GM18517 (cell line): ENCODE data around the gene LRRC1.

Experiments
- ATAC-seq: cut with Tn5 transposase; IDR thresholded peaks from one replicate; pipeline ENCODE4 v1.9.1; 2021; ENCODE audit warnings: mild to moderate bottlenecking, moderate library complexity; ENCODE audit not compliant: unreplicated experiment

Gene LRRC1

DNA sequence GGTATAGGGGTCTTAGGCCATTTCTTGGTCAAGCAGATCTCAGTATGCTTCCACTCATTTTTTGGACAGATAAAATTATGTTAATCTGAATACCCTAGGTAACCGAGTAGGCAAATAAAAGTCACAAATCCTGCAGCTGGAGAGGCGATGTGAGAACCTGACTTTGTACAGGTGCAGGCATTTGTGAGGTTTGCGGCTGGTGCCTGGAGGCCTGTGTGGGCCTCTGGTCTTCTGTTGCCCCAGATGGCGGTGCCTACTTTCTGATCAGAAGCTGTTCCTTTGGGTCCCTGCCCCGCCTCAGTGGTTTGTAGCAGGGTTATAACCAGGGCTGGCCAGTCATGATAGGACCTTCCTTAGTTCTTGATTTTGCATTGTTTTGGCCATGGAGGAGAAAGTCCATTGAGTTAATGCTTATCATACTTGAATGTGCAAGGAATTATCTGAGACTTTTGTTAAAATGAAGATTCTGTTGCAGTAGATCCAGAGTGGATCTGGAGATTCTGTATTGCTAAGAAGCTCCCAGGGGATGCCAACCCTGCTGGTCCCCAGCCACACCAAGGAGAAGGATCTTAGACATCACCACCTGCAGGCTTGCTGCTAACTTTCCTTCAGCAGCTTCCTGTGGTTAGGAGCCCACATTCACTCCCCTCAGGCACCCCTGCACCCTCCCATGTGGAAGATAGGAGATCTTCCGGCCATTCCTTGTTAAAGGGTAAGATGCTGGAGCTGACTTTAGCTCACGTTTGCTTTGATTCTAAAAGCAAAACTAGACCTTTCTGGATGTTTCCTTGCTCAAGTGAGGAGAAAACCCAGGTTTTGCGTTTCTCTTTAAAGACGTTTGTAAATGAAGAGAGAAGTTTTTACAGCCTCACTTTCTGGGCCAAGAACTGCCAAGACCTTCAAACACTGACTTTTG, 50.7 kb downstream of the LRRC1 start:
- ATAC-seq: no peak

DNA sequence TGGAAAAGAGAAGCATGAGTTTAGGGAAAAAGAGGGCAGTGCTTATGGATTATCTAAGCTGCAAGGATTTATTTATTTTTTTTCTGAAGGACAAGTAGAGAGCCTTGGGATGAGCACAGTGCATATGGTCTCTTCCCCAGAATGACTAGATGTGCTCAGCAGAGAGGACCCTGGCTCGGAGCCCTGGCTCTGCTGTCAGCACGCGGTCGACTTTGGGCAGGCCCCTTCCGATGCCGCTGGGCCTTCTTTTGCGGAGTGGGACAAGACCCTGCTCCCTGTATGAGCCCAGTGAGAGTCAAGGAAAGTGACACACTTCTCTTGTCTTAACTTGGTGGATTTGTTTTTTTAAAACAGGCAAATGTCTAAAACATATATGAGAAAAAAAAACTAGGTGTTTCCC, 51.4 kb downstream of the LRRC1 start:
- no peak for ATAC-seq

- ATAC-seq: no peak
Measured at GRCh38 chr6:53847796-53848314, 53.0 kb downstream of the LRRC1 start.

GRCh38 chr6:53850527-53850926, 55.7 kb downstream of the LRRC1 start:
- ATAC-seq: no peak

GRCh38 chr6:53851561-53851960, 56.8 kb downstream of the LRRC1 start:
- ATAC-seq: no peak

DNA sequence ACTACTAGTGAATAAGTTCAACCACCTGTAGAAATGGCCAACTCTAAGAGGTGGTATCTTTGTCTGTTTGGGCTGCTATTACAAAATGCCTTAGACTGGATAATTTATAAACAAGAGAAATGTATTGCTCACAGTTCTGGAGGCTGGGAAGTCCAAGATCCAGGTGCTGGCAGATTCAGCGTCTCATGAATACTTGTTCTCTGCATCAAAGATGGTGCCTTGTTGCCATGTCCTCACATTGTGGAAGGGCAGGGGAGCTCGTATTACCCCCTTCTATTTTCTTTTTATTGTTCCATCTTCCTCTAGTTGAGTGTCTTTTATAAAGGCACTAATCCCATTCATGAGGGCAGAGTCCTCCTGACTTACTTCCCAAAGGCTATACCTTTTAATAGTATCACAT, 58.0 kb downstream of the LRRC1 start:
- no peak for ATAC-seq

- peak; percentile 97 for ATAC-seq
Measured at GRCh38 chr6:53854843-53855567, 60.2 kb downstream of the LRRC1 start.

GRCh38 chr6:53855940-53856339, 61.1 kb downstream of the LRRC1 start:
- no peak for ATAC-seq

GRCh38 chr6:53857318-53858094, 62.7 kb downstream of the LRRC1 start:
- no peak for ATAC-seq

DNA sequence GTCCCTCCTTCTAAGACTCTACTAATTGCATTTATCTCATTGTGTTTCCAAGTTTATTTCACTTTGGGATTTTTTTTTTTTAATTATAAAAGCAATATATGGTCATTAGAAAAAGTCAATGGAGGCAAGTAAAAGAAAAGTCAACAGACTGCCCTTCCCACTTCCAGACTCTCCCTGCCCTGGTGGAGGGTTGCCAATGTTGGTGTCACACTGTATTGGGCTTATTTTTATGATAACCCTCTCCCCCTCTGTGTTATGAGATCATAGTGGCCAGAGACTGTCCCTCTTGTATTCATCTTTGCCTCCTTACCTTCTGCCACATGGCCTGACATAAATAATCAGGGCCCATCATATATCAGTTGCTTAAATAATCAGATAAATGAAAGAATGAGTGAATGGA, 63.4 kb downstream of the LRRC1 start:
- no peak for ATAC-seq

- no peak for ATAC-seq
Measured at GRCh38 chr6:53858913-53859312, 64.1 kb downstream of the LRRC1 start.

DNA sequence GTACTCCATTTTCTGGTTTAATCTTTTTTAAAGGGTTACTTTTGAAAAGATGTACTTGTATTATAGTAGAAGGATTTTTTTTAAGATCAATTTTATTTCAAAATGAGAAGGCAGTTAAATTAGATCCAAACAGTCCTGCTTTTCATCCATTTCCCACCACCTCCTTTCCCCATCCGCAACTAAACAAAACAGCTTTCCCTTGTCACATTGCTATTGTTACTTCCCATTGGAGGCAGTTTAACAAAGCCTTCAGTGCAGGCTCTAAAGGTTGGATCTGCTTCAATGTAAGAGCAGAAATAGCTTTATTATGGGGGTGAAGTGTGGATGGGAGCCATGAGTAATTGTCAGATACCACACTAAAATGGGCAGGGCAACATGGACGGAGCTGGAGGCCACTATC, 65.7 kb downstream of the LRRC1 start:
- ATAC-seq: no peak

DNA sequence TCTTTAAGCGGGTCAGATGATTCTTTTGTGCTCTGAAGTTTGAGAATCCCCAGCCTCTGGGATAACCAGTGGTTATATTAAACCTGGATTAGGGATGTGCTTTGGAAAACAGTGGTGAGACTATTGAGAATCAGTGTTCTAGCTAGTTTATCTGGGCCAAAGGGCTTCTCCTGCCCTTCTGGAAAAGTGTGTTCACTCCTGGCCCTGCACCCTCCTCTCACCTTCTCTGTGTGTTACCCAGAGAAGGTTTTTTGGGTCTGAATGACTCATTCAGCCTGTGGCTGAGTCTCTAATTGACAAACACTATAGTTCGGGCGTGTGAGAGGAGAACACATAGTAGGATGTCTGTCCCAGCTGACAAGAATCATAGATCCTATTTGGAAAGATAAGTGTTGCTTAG, 66.7 kb downstream of the LRRC1 start:
- no peak for ATAC-seq

DNA sequence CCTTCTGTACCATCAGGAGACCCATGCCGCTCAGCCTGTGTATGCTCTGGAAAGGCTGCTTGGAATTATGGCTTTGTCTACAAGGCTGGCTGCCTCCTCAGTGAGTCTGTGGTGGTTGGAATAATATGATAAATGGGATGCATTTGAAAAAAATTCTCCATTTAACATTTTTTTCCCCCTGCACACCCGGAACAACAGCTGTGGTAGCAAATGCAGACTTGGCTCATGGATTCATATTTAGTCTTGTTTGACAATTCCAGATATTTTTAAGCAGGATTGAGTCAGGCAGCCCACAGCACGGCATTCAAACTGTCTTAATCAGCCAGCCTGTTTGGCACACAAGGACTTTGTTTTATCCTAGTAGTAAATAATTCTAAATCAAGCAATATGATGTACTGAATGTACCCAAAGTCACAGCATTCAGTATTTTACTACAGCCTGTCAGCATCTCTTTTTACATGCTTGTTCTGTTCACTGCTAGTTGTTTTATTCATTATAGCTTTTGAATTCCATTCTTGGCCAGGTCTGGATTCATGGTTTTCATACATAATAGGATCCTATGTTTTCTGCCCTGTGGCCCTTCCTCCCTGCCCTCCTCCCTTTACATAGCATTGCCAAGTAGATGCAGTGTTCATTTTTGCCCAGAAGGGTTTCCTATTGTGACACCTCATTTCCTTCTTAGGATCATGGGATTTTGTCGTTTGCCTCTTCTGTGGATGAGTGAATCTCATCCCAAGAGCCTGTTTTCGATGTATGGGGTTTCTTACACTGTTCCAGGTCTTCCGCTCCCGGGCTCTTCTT, 68.1 kb downstream of the LRRC1 start:
- ATAC-seq: no peak

DNA sequence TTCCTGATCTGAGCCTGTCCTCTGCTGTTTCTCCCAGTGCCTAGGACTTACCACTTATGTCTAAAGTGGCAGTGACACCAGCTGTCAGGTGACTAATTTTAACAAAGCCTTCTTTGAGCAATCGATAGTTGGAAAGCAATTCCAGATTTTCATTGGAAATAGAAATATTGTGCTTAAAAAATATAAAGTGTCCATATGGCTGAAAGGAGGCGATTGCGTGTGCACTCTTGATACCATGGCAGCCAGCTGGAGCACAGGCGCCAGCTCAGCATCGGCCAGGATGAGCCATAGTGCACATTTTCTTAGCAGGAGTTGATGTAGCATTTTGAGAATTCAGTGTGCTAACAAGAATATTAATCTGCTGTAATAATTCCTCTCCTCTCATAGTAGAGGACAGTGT, 70.0 kb downstream of the LRRC1 start:
- ATAC-seq: no peak

GRCh38 chr6:53866226-53866625, 71.4 kb downstream of the LRRC1 start:
- no peak for ATAC-seq

DNA sequence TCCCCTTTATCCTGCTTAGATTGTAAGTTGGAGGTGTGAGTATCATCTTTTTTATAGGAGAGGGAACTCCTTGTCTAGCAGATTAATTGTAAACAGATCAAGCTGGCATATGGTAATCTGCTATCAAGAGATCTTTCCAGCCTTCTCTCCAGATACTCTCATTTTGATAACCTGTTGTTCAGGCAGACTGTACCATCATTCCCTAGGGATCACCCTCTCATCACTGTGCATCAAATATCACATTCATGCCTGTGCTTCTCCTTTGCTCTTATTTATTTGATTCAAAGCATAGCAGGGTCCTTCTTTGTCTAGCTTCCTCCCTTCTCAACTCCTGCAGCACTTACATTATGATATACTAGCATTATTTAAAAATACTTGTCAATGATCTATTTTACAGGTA, 73.8 kb downstream of the LRRC1 start:
- no peak for ATAC-seq

DNA sequence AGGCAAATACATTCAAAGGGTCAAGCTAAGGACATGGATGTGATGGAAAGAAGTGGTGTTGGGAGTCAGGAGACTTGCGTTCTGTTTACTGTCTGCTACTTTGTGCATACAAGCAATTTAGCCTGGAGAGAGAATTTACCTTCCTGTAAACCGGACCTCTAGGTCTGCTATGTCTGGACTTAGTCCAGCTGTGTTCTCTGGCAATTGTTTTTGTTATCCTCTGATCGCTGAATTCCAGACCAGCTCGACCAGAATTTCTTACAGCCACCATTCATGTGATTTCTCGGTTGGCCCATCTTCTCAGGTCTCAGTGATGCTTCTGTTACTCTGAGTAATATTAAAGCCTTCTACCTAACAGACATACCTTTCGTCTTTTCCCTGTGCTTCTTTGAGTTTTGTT, 75.2 kb downstream of the LRRC1 start:
- no peak for ATAC-seq

GRCh38 chr6:53873922-53874321, 79.1 kb downstream of the LRRC1 start:
- no peak for ATAC-seq

- ATAC-seq: no peak
Measured at GRCh38 chr6:53874964-53875363, 80.2 kb downstream of the LRRC1 start.
